8988T (cell line): ENCODE results near the gene GALNT12.

Experiments
- DNase-seq: peaks from one replicate; pipeline ENCODE4 v3.0.0; 2011

The GALNT12 gene

GRCh38 chr9:98864281-98865174 lies 57.1 kb downstream of the GALNT12 start:
- no peak for DNase-seq

- no peak for DNase-seq
Observed at GRCh38 chr9:98865284-98865875, 57.9 kb downstream of the GALNT12 start.

- DNase-seq, result no peak
Observed at GRCh38 chr9:98866435-98867102, 59.1 kb downstream of the GALNT12 start.

- DNase-seq, result no peak
Observed at GRCh38 chr9:98867103-98867428, 59.6 kb downstream of the GALNT12 start.

GRCh38 chr9:98867429-98868168 lies 60.1 kb downstream of the GALNT12 start:
- DNase-seq, result no peak

- DNase-seq, result no peak
Observed at GRCh38 chr9:98869078-98869745, 61.7 kb downstream of the GALNT12 start.

GRCh38 chr9:98869866-98870265 lies 62.4 kb downstream of the GALNT12 start:
- DNase-seq, result no peak

- DNase-seq, result no peak
Observed at GRCh38 chr9:98870782-98871557, 63.5 kb downstream of the GALNT12 start.

GRCh38 chr9:98871558-98872065 lies 64.1 kb downstream of the GALNT12 start:
- no peak for DNase-seq

- DNase-seq, result no peak
Observed at GRCh38 chr9:98873526-98873925, 66.1 kb downstream of the GALNT12 start.

- no peak for DNase-seq
Observed at GRCh38 chr9:98873951-98874371, 66.5 kb downstream of the GALNT12 start.

- DNase-seq, result no peak
Observed at GRCh38 chr9:98874721-98875255, 67.3 kb downstream of the GALNT12 start.

- DNase-seq, result no peak
Observed at GRCh38 chr9:98875536-98875935, 68.1 kb downstream of the GALNT12 start.

GRCh38 chr9:98877311-98877710 lies 69.8 kb downstream of the GALNT12 start:
- no peak for DNase-seq

- no peak for DNase-seq
Observed at GRCh38 chr9:98879094-98879962, 71.9 kb downstream of the GALNT12 start.

GRCh38 chr9:98879963-98880310 lies 72.5 kb downstream of the GALNT12 start:
- no peak for DNase-seq

- no peak for DNase-seq
Observed at GRCh38 chr9:98880311-98881015, 73.0 kb downstream of the GALNT12 start.

- DNase-seq, result no peak
Observed at GRCh38 chr9:98881356-98881755, 73.9 kb downstream of the GALNT12 start.

GRCh38 chr9:98881836-98882568 lies 74.5 kb downstream of the GALNT12 start:
- no peak for DNase-seq
